A549 (cell line): Measurements from ENCODE around the gene SMR3B.

Source experiments
- BHLHE40 ChIP-seq: IDR thresholded peaks from 2 replicates; pipeline ENCODE4 v1.6.1; 2012; ENCODE audit warnings: low read depth, low read length, inconsistent platforms
- CHD2 ChIP-seq: fragments of 150-350 bp; IDR thresholded peaks from 2 replicates; pipeline ENCODE4 v1.6.1; 2014; ENCODE audit warnings: low read length; ENCODE audit not compliant: partially characterized antibody
- CTCF ChIP-seq: fragments of >200 bp; sonication (Bioruptor Twin); formaldehyde crosslinking; IDR thresholded peaks from 3 replicates; pipeline ENCODE4 v1.5.1; 2016
- EP300 ChIP-seq, 2 experiments: fragments of >200 bp; sonication (Bioruptor Twin); formaldehyde crosslinking; IDR thresholded peaks; 2 replicates in 1 of 2; 3 replicates in 1 of 2; pipeline ENCODE4 v1.6.1; 2016 to 2017
- ESRRA ChIP-seq: fragments of 150-350 bp; IDR thresholded peaks from 2 replicates; pipeline ENCODE4 v1.6.1; 2014; ENCODE audit warnings: mild to moderate bottlenecking, low read length, borderline replicate concordance
- GATA3 ChIP-seq: IDR thresholded peaks from 2 replicates; pipeline ENCODE4 v1.6.1; 2012; ENCODE audit warnings: borderline replicate concordance
- HOXB13 ChIP-seq: fragments of 250-450 bp; sonication (Bioruptor Pico); IDR thresholded peaks from 2 replicates; pipeline ENCODE4 v1.5.0; 2020; ENCODE audit warnings: low read depth, mild to moderate bottlenecking, moderate library complexity
- KDM1A ChIP-seq: fragments of 200-600 bp; sonication (generic); IDR thresholded peaks from 2 replicates; pipeline ENCODE4 v1.6.1; 2016; ENCODE audit warnings: low read depth, mild to moderate bottlenecking
- MAFK ChIP-seq: fragments of 450-650 bp; IDR thresholded peaks from 2 replicates; pipeline ENCODE4 v1.6.1; 2014; ENCODE audit not compliant: partially characterized antibody
- MAZ ChIP-seq: fragments of 150-350 bp; IDR thresholded peaks from 2 replicates; pipeline ENCODE4 v1.6.1; 2014; ENCODE audit warnings: antibody characterized with exemption, low read depth, low read length, borderline replicate concordance
- MYC ChIP-seq: IDR thresholded peaks from 2 replicates; pipeline ENCODE4 v1.6.1; 2012; ENCODE audit warnings: mild to moderate bottlenecking, inconsistent platforms, low read length, improper control_type of control experiment, borderline replicate concordance
- POLR2A ChIP-seq: IDR thresholded peaks from 2 replicates; pipeline ENCODE4 v1.6.1; 2012; ENCODE audit warnings: mild to moderate bottlenecking, low read length
- RAD21 ChIP-seq, 2 experiments: fragments of >200 bp in 1 of 2; sonication (Bioruptor Twin) in 1 of 2; formaldehyde crosslinking in 1 of 2; IDR thresholded peaks in 1 of 2; conservative IDR thresholded peaks in 1 of 2; 2 replicates in 1 of 2; 3 replicates in 1 of 2; pipeline ENCODE4 v1.6.1; 2012 to 2018; ENCODE audit warnings: inconsistent platforms in 1 of 2
- ZSCAN20 ChIP-seq: fragments of 250-450 bp; sonication (Bioruptor Pico); IDR thresholded peaks from 2 replicates; pipeline ENCODE4 v1.8.0; 2022; ENCODE audit warnings: mild to moderate bottlenecking, moderate library complexity

- TF ChIP-seq POLR2A (no peak), EP300 (IDR thresholded peaks at IDR 0.05) (no peak), HOXB13 (CRISPR knock-in tag) (no peak), MAFK (no peak), MAZ (no peak), ESRRA (no peak), CTCF (no peak), MYC (no peak), GATA3 (no peak), ZSCAN20 (CRISPR knock-in tag) (no peak), BHLHE40 (no peak), KDM1A (no peak), RAD21 (conservative IDR thresholded peaks at IDR 0.05 in 1 of 2, IDR thresholded peaks at IDR 0.05 in 1 of 2) (no peak), CHD2 (no peak)
Measured at GRCh38 chr4:70402762-70403161, 19.8 kb downstream of the SMR3B start.
